AG10803 (cell line): ENCODE measurements around the gene ITPKA.

Experiments used
- DNase-seq: peaks from one replicate; pipeline ENCODE4 v3.0.0; 2010; ENCODE audit warnings: low read depth
- H3K4me3 ChIP-seq: 2 replicates; pipeline ENCODE4 v1.5.1; 2011; ENCODE audit warnings: mild to moderate bottlenecking, low read length, control low read depth
- TF ChIP-seq, protein P1 (sequence below): conservative IDR thresholded peaks from 2 replicates; pipeline ENCODE4 v1.5.1; 2011; ENCODE audit warnings: mild to moderate bottlenecking, low read length, control low read depth, inconsistent platforms

Gene ITPKA

DNA sequence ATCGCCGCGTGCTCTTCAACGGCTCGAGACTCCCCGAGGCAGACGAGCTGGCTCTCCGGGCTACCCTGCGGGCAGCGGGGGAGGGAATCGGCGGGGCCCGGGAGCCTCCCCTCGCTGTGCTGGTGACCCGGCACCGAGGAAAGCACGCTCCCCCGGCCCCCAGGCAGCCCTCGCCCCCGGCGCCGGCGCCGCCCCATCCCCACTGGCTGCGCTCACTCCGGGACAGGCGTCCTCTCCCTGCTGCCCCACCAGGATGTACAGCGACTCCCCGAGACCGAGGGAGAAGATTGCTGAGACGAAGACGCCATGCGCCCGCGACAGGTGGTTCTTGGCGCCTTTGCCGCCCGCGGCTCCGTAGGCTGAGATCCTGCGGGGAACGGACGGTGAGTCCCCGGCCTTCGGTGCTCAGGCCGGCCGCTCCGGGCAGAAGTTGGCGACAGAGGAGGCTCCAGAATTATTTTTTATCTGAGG lies 18.3 kb downstream of the ITPKA start:
- no peak overlapping the region for H3K4me3 ChIP-seq
- TF ChIP-seq, protein P1, sequence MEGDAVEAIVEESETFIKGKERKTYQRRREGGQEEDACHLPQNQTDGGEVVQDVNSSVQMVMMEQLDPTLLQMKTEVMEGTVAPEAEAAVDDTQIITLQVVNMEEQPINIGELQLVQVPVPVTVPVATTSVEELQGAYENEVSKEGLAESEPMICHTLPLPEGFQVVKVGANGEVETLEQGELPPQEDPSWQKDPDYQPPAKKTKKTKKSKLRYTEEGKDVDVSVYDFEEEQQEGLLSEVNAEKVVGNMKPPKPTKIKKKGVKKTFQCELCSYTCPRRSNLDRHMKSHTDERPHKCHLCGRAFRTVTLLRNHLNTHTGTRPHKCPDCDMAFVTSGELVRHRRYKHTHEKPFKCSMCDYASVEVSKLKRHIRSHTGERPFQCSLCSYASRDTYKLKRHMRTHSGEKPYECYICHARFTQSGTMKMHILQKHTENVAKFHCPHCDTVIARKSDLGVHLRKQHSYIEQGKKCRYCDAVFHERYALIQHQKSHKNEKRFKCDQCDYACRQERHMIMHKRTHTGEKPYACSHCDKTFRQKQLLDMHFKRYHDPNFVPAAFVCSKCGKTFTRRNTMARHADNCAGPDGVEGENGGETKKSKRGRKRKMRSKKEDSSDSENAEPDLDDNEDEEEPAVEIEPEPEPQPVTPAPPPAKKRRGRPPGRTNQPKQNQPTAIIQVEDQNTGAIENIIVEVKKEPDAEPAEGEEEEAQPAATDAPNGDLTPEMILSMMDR: no peak
- DNase-seq: no peak

DNA sequence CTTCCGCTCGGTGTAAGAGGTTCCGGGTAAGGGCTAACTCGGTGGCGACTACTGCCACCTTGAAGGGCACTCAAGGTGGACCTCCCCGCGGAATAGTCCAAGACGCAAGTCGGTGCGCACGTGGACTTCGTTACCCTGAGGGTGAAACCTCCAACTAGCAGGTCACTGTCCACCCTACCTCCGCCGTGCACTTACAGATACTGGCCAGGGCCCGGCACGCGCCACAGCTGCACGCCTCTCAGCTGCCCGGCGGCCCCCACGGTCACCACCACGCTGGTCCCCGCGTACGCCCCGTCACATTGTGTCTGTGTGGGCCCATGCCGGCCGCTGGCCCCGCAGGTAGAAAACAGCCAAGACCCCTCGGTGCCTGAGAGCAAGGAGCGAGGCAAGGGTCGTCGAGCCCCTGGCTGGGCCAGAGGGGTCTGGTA lies 18.9 kb downstream of the ITPKA start:
- peak overlapping the region; percentile 27; the same call in 1 of the 2 replicates for H3K4me3 ChIP-seq
- DNase-seq: no peak
- TF ChIP-seq, protein P1: no peak

DNA sequence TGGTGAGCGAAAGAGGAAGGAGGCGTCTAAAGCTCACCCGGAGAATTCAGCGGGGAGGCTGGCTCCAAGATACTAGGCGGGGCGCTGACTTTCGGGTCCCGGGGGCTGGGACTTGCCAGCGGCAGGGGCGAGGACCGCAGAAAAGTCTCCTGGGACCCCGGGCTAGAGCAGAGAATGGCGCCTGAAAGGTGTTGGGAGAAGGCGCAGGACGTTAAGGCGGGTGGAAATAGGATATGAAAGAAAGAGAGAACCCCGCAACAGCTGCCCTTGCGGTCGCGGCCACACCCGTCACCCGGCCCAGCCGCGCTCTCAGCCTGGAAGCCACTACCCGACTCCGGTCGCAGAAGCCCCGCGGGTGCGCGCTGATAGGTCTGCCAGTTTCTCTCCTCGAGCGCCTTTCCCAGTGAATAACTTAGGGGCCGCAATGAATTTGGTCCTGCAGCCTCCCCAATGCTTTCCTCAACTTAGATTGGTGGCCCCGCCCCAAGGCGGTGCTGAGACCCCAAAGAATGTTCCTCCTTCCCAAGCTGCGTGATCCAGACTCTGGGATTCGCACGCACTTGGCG lies 19.3 kb downstream of the ITPKA start:
- TF ChIP-seq, protein P1: no peak
- DNase-seq: peak; percentile 10
- peak overlapping the region; percentile 27 for H3K4me3 ChIP-seq

DNA sequence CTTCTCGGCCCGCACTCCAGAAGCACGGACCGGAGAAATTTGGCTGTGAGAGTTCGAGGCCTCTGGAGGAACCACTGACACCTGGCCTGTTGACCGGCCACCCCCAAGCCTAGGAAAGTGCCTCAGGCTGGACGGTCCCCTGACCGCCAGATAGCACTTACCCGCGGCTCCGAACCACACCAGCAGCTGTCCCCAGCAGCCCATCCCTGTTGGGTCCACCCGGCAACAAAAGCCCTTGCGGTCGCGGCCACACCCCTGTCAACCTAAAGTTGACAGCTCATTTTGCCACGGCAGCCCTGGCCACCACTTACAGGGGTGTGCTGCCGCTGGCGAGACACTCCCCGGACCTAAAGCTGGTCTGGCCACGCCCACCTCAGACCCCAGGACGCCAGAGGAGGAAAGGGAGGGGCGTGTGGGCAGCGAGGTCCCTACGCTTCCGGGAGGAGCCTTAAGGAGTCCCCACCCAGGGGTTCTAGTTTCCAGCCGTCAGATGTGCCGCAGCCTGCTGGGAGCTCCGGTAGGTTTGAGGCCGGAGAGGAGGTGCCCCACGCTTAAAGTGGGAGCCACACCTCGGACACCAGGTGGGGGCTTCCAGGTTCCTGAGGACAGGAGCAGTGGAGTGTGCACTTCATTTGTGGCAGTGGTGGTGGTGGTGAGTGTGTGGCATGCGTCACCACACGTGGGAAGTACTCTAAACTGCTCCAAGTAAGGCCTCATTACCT lies 20.0 kb downstream of the ITPKA start, which contains the start of gene LTK:
Gene LTK (minus strand): TSS at position 322 of the 722 bp plus-strand sequence. CDS start 118 bp downstream, at position 204.
- peak within 1 kb of the TSS; percentile 27 for H3K4me3 ChIP-seq
- TF ChIP-seq, protein P1: no peak
- no peak for DNase-seq

DNA sequence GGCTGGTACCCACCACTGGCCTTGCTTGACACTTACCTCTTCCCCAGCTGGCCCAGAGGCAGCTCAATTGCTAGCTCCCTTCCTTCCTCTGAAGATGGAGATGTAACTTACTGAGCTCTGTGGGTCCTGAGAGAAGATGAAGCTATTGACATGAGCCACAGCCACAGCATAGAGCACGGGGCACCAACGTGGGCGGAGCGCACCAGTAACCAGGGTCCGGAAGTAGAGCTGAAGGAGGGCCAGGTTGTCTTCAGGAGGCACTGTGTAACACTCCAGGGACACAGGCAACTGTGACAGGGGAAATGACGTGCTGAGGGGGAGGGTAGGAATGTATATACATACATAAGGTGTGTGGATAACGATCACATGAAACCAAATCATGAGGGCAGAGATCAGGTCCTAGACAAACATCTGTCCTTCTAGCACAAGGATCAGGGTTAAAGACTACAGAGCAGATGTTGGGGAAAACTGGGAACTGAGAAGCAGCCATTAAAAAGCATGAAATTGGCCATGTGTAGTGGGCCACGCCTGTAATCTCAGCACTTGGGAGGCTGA lies 24.3 kb downstream of the ITPKA start:
- DNase-seq: no peak
- TF ChIP-seq, protein P1: no peak
- no peak overlapping the region for H3K4me3 ChIP-seq

DNA sequence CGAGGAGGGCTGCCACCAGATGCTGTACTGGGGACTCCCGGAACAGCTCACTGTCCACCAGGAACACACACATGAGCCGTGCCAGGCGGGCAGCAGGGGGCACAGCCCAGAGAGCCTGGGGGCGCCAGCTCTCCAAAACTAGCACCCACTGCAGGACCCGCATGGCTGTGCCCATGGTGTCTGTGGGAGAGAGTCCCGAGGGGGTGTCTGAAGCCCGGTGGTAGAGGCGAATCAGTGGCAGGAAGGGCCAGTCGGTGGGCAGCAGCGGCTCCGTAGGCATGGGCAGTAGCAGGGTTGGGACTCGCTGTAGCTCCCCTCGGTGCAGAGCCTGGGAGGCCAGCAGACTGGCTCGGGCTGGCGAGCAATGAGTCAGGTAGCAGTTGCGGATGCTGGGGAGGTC lies 27.0 kb downstream of the ITPKA start:
- no peak overlapping the region for H3K4me3 ChIP-seq
- no peak for DNase-seq
- TF ChIP-seq, protein P1: no peak
